ENCODE results near the gene CFLAR.

DNA sequence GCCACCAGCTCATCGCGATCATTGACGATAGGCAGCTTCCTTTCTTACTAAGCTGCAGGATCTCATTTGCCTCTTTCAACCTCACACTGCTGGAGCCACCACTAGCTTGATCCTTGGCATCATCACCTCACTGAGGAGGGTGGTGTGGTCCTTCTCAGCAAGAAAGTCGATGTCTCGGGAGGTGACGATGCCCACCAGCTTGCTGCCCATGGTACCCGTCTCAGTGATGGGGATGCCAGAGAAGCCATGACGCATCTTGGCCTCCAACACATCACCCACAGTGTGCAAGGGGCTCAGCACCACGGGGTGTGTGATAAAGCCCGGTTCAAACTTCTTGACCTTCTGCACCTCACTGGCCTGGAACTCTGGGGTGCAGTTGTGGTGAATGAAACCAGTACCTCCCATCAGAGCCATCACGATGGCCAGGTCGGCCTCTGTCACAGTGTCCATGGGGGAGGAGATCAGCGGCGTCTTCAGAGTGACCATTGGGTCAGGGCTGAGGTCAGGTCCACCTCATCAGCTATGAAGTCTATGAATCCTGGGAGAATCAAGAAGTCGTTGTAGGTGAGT lies 22.5 kb downstream of the CFLAR start:
- TF ChIP-seq, protein P1, sequence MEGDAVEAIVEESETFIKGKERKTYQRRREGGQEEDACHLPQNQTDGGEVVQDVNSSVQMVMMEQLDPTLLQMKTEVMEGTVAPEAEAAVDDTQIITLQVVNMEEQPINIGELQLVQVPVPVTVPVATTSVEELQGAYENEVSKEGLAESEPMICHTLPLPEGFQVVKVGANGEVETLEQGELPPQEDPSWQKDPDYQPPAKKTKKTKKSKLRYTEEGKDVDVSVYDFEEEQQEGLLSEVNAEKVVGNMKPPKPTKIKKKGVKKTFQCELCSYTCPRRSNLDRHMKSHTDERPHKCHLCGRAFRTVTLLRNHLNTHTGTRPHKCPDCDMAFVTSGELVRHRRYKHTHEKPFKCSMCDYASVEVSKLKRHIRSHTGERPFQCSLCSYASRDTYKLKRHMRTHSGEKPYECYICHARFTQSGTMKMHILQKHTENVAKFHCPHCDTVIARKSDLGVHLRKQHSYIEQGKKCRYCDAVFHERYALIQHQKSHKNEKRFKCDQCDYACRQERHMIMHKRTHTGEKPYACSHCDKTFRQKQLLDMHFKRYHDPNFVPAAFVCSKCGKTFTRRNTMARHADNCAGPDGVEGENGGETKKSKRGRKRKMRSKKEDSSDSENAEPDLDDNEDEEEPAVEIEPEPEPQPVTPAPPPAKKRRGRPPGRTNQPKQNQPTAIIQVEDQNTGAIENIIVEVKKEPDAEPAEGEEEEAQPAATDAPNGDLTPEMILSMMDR (IDR thresholded peaks at IDR 0.05; ENCODE audit: low read length), result no peak
- TF ChIP-seq EZH2 (IDR thresholded peaks at IDR 0.05; ENCODE audit: borderline replicate concordance, low read length), result no peak

All from OCI-LY1 (cell line).